Ecto neural progenitor cell (in vitro differentiated cells): ENCODE data around the gene S100A10.
A peak's percentile ranks its signal among the peaks of the same experiment; 100 is the strongest.

Experiments used
- DNase-seq: peaks from one replicate; pipeline ENCODE4 v3.0.0-alpha.2; 2018; ENCODE audit warnings: low spot score

The S100A10 gene, protein sequence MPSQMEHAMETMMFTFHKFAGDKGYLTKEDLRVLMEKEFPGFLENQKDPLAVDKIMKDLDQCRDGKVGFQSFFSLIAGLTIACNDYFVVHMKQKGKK

DNA sequence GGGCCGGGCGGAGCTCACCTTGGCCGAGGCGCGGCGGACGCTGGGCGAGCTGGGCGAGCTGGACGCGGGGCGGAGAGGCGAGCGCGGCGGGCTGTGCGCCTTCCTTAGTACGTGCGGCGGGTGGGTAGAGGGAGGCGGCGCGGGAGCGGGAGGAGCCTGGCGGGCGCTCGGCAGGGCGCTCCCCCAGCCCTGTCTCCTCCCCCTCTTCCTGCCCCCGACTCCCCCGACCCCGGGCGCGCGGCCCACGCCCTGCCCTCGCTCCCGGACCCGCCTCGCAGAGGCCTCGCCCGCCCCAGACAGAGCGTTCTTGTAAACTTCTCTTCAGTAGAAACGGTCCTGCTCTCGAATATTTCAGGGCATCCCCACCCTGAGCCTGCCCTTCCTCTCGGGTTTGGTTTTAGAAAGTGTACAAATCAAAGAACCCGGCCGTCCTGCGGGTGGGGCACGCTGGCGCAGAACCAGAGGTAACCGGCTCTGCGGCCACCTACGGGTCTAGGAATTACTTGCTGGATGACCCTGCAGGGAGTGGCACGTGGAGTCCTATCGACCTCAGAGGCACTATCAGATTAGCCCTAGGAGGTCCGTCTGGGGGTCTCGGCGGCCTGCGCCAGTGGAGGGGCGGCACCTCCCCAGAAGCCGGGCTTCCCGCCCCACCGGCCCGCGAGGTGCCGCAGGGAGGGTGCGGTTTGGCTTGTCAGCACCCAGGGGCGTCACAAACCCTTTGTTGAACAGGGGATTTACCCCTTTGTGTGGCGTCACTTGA, at the start of gene S100A10:
Gene S100A10 (minus strand): TSS at position 126 of the 763 bp plus-strand sequence. CDS start 7,629 bp downstream, outside the sequence.
- DNase-seq = peak; percentile 80

GRCh38 chr1:152042030-152042429, 48.4 kb upstream of the S100A10 start:
- no peak for DNase-seq

GRCh38 chr1:152039886-152040285, 46.2 kb upstream of the S100A10 start:
- DNase-seq = no peak

- no peak for DNase-seq
Observed at GRCh38 chr1:152039461-152039860, 45.8 kb upstream of the S100A10 start.

DNA sequence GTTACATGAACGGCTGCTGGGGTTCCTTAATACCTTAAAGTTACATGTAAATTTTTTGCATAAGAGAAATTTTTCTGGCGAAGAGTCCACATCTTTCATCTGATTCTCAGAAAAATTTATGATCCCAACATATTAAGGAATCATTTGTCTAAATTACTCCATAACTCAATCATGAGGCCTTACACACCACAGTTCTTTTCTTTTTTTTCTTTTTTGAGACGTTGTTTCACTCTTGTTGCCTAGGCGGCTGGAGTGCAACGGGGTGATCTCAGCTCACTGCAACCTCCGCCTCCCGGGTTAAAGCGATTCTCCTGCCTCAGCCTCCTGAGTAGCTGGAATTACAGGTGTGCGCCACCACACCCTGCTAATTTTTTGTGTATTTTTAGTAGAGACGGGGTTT, 45.2 kb upstream of the S100A10 start:
- no peak for DNase-seq

DNA sequence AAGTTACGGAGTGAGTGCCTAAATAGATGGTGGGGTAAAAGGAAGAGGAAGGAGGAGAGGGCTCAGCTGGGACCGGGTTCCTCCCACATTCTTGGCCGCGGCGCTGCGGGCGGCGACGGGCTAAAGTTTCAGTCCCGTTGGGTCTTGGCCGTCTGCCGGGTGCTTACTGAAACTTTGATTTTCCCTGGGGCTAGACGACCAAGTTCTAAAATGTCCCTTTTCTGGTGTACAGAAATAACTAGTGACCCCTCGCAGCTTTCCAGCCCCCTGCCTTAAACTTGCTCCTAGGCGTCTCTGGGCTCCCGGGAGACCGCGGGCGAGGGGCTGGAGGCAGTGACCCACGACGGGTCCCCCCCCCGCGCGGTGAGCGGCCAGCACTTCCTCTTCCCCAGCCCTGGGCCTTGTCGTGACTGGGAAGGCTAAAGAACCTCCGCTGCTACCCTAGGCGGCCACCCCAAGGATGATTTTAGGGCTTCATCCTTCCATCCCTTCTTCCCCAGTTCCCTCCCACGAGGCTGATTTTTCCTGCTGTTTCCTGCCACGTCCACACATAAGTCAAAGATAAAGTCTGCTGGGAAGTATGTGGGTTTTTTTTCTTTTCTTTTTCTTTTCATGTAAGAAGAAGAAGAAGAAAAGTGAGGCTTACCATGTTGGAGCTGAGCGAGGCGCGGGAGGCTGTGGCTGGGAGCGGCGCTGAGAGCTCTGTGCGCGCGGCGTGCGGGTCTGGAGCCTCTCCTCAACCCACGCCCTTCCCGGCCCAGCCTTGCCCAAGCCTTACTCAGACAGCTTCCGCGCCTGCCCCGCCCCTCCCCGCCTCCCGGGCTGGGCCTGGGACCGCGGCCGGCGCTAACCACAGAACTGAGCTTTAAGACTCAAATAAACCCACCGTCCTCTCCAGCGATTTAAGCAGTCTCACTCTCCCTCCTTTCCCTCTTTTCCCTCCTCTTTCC, 42.9 kb upstream of the S100A10 start, which contains the start of gene S100A11:
Gene S100A11 (minus strand): TSS at position 738 of the 950 bp plus-strand sequence. CDS start 89 bp downstream, at position 649.
- DNase-seq = peak; percentile 76

- no peak for DNase-seq
Observed at GRCh38 chr1:152035539-152036266, 42.0 kb upstream of the S100A10 start.

DNA sequence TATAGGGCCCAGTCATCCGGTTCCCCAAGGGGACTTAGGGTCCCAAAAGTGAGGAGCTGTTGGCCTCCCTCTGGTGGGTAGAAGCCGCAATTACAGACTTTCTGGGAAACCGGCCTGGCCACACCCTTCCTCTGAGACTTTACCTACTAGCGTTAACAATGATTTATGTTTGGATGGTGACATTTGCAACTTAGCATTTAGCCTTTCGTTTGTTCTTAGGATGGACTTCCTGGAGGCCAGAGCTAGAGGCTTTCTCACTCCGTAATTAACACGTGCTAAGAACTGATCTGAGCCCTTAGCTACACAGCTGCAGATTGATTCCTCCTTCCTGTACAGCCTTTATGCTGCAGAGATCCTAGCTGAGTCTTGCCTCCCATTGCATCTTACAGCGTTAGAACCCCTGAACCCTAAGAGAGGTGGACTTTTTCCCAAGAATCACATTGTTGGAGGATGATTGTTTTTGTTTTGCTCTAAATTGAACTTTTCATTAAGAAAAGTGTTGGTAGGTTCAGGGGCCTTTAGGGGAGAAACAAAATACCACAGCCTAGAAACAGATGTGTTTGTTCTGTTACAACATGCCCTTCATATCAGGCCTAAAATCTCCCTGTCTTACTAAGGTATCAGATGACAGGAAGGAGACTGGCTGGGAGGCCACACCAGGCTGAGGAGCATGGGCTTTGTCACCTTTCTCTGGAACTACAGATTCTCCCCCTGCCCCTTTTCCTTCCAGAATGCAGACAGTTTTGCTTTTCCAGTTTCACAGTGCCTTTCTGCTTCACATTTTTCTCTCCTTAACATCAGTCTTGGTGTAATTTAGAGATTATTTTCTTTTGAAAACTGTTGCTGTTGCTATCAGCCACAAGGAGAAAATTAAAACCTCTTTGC, 41.2 kb upstream of the S100A10 start:
- peak; percentile 69 for DNase-seq

- no peak for DNase-seq
Observed at GRCh38 chr1:152034324-152034653, 40.6 kb upstream of the S100A10 start.

- no peak for DNase-seq
Observed at GRCh38 chr1:152029929-152030211, 36.2 kb upstream of the S100A10 start.

DNA sequence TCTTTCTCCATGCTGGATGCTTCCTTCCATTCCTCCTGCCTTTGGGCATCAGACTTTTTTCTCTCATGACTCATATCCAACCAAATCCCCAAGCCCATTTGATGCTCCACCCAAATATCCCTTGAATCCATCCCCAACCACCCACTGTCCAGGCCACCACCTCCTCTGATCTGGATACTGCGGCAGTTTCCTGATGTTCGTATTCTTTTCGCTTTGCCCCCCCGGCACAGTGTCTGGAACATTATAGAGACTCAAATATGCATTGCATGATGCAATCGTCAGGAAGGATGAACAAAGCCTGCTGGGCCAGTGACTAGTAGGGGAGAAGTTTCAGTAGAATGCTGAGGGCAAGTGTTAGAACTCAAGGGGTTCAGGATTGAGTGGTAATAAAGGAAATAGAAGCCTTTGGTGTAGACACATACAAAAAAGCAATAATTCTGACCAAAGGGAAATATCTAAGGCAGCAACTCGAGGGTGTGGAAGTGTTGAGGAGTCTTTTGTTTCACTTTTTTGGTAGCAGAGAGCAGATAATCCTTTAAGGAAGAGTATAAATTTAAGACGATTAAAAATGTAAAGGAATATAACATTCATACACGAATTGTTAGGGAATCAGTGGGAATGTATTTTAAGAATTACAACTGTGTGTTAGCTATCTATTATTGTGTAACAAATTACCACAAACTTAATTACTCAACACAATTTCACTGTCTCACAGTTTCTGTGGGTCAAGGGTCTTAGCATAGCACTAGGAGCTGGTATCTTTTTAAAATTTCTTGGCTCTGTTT, 35.7 kb upstream of the S100A10 start:
- DNase-seq = no peak

- DNase-seq = no peak
Observed at GRCh38 chr1:152026895-152027294, 33.2 kb upstream of the S100A10 start.

- peak; percentile 49 for DNase-seq
Observed at GRCh38 chr1:152024223-152024622, 30.6 kb upstream of the S100A10 start.

DNA sequence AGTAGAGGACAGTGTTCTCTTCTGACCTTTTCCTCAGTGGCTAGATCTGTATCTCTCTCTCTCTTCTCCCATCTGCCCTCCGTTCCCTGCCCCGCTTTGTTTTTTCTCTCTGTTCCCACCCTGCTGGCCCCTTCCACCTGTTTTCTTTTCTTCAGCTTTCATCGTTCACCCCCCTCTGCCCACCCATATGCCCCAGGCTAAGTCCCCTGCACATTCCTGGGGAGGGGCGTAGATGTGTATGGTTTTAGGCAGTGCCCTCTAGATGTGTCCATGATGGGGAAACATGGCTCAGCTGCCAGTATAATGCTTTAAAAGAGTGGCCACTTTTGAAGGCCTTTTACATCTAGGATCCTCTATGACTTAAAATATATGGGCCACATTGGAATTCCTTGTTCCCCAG, 29.6 kb upstream of the S100A10 start:
- DNase-seq = no peak

GRCh38 chr1:152022474-152022873, 28.8 kb upstream of the S100A10 start:
- DNase-seq = no peak

DNA sequence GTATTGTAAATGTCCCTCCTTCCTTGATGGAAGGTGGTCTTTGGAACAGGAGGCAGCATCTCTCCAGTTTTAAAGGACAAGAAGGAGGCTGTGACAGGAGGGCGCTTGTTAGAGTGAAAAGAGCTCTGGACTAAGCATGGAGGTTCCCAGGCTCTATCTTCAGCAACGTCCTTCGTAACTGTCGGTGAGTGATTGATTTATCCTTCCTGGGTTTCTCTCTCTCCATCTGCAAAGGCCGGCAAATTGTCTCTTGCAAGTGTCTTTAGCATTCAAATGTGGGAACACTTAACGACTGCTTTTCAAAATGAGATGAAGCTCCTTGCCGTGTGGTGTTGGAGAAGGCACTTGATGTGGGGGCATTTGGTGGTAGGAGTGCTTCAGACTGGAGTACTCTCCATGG, 27.9 kb upstream of the S100A10 start:
- no peak for DNase-seq

GRCh38 chr1:152020849-152021248, 27.2 kb upstream of the S100A10 start:
- DNase-seq = no peak

DNA sequence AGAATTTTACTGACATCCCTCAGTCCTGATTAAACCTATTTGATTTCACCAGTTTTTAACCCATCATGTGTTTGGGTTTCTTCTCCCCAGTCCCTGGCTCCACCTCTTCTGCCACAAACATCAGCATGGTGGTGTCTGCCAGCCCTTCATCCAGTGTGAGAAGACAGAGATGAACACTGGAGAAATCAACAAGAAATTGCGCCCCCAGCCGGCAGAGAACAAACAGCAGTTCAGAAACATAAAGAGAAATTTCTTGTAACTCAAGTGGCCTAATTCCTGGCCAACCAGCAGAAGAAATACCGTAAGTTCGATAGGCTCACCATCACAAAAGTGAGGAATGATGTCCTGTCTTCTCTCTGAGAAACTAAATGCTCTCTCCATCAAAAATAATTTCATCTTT, 24.9 kb upstream of the S100A10 start:
- DNase-seq = peak; percentile 54

DNA sequence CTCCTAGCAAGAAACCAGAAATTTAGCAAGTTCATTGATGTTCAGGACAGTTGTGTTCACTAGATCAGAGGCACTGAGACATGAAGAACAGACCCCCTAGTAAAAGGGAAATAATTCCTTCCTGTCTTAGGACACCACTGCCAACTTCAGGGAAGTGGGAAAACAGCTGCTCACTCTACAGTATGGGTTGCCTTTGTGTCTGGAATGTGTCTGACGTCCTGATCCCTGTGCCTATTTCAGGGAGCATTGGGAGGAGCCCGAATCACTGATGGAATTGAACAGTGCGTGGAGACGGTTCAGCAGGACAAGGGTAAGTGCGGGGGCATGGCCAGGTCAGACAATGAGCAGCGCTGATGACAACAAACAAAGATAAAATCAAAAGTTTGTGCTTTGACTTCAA, 22.1 kb upstream of the S100A10 start:
- no peak for DNase-seq

DNA sequence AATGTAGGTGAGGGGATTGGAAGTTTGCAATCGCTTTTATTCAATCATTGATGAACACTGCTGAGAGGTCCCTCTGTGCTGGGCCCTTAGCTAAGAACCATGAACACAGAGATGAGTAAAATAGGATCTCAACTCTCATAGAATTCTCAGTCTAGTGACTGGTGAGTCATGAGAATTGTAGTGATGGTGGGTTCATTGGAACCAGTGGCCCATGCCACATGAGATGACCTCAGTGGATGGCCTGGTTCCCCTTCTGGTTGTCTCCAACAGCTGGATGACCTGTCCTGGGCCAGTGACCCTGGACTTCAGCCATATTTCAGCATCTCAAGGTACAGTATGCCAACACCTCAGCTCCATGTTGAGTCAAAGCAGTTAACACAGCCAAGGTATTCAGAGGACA, 21.3 kb upstream of the S100A10 start:
- DNase-seq = no peak
